Esophagus mucosa (tissue), 1 donor: ENCODE results near the gene SUGCT. TPM values are rescaled to one million over a fixed set of nuclear protein-coding genes. Genes with fewer than 3 reads are reported as not detected.

ENCODE experiments used
- ATAC-seq: fragments of 200-7000 bp; cut with Tn5 transposase; one replicate; pipeline ENCODE4 v1.9.1; 2020
- total RNA-seq: library from RNA; stranded (reverse); gene quantifications from one replicate; pipeline ENCODE4 v1.2.4, GENCODE V29; 2023
- donor health status: DM: yes; HTN: yes; CAD: no.

Gene SUGCT
- total RNA-seq, 1 donor from 2014 or later = 8.2 TPM

GRCh38 chr7:40418448-40418847 is 283.6 kb downstream of the SUGCT start:
- no peak for ATAC-seq

DNA sequence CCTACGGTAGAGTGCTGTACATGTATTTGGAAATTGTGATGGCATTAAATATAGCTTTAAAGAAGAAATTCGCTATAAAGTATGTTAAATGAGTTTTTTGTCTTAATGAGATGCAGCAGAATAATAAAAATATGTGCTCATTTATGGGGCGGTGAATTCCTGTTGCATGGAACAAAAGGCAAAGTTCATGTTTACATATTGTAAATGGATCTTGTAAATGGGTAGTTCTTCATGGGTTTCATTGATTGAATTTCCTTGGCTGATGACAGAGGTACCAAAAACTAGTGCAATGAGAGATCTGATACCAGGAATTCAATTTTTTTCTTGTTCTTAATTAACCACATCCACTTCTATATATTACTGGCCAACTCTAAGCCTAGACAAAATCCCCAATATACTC is 284.2 kb downstream of the SUGCT start:
- no peak for ATAC-seq

- no peak for ATAC-seq
Observed at GRCh38 chr7:40419806-40420205, 285.0 kb downstream of the SUGCT start.

DNA sequence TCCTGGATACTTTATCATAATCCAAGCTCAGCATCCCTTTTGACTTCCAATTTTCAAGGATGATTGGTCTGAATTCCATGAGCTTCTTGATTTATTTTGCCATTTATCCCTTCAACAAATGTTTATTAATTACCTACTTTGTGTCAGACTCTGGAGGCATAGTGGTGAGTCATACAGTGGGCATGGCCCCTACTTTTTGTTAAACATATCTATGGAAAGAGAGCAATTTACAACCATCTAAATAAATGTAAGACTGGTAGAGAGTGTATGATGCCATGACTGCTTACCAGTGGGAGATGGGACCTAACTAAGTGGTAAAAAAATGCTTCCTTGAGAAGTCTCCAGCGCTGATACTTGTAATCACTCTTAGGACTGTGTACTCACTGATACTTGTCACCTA is 286.6 kb downstream of the SUGCT start:
- ATAC-seq = no peak

GRCh38 chr7:40425696-40426095 is 290.9 kb downstream of the SUGCT start:
- ATAC-seq = no peak

- ATAC-seq = no peak
Observed at GRCh38 chr7:40428421-40428820, 293.6 kb downstream of the SUGCT start.

- no peak for ATAC-seq
Observed at GRCh38 chr7:40429826-40430225, 295.0 kb downstream of the SUGCT start.

DNA sequence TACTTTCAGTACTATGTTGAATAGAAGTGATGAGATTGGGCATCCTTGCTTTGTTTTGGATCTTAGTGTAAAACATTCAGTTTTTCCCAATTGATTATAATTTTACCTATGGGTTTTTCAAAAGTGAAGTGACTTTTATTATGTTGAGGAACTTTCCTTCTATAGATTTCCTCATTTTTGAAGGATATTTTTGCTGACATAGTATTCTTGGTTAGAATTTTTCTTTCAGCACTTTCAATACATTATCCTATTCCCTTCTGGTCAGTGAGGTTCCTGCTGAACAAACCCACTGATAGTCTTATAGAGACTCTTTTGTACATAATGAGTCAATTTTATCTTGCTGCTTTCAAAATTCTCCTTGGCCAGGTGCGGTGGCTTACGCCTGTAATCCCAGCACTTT is 297.2 kb downstream of the SUGCT start:
- no peak for ATAC-seq

- ATAC-seq = no peak
Observed at GRCh38 chr7:40436710-40437109, 301.9 kb downstream of the SUGCT start.

DNA sequence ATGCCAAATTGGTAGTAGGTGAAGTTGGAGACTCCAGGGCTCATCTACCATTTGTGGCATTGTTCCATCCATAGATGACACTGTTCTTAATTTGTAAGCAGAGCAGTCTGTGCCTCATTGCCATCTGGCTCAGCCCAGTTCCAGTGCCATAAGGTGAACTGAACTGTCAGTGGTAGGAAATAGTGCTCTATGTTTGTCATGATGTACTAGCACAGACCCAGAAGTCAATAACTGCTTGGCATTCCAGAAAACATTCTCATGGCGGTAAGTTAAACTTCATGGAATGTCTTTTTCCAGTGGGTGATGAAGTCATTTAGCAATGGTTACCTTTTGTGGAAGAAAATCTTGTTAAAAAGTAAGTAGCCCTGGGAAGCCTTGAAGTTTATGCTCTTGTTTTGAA is 302.7 kb downstream of the SUGCT start:
- ATAC-seq = no peak

DNA sequence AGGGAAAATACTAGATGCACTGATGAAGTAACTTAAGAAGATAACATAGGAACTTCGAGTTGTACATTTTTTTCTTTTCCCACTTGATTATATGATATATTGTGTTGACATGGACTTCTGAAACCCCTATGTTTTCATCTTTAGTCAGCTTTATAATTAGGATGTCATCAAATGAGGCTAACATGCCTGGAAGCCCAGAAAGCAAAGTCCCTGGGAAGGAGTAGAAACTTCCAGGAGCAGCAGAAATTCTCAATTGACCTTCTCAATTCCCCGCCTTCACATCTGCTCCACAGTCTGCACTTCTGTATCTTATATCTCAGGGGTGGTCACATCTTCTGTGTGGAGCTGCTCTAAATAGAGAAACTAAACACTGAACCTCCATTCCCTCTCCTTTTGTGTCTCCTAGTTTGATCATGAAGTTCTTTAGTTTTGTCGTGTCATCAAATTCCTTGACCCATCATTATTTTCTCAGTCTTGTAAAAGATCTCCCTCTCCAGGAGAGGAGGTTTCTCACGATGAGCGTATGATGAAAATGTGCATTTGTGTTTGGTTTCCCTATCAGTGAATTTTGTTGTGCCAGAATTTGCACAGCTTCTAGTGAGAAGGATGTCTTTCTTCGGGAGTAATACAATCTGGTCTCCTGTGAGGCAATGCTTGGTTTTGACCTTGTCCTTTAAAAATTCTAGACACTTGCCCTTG is 303.3 kb downstream of the SUGCT start:
- ATAC-seq = no peak

GRCh38 chr7:40439686-40440085 is 304.9 kb downstream of the SUGCT start:
- ATAC-seq = no peak

- ATAC-seq = no peak
Observed at GRCh38 chr7:40447345-40447744, 312.5 kb downstream of the SUGCT start.

GRCh38 chr7:40455485-40455884 is 320.7 kb downstream of the SUGCT start:
- ATAC-seq = no peak

GRCh38 chr7:40457776-40458480 is 323.1 kb downstream of the SUGCT start:
- no peak for ATAC-seq

DNA sequence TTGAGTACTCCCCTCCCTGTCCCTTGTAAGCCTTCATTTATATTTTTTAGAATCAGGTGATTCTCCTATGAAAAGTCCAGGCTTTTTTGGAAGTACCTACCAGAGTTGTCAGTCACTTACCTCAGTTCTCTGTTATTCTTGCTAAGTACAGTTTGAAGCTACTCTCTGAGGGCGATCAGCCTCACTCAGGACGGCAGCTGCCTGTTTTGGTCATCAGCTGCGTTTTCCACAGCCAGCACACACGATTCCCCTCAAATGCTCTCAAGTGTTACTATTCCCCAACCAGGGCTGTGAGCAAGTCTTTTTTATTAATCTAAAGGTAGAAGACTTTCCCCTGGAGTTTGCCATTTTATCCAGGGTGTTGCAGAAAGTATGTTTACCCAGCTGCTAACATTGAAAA is 328.6 kb downstream of the SUGCT start:
- no peak for ATAC-seq

GRCh38 chr7:40468891-40469864 is 334.4 kb downstream of the SUGCT start:
- no peak for ATAC-seq

DNA sequence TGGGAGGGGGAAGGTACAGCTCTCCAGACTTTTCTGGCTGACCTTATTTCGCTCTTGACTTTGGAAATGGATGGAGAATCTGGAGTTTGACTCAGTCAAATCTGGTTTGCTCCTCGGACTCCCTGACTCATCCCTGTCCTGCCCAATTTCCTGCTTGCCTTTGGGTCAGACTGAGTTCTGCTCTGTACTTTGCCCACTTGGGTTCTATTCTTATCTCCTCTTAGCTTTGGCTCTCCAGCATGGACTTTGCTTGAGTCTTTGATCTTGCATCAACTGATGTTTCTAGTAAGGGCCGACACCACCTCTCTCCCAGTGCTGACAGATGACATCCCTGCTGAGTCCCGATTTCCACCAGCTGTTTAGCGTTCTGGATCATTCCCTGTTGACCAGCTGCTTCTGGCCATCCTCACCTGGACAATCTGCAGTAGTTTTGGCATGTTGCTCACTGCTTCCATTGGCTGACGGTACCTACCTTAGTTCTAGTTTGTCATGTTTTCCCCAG is 335.3 kb downstream of the SUGCT start:
- ATAC-seq = no peak

GRCh38 chr7:40470817-40471216 is 336.0 kb downstream of the SUGCT start:
- ATAC-seq = no peak

DNA sequence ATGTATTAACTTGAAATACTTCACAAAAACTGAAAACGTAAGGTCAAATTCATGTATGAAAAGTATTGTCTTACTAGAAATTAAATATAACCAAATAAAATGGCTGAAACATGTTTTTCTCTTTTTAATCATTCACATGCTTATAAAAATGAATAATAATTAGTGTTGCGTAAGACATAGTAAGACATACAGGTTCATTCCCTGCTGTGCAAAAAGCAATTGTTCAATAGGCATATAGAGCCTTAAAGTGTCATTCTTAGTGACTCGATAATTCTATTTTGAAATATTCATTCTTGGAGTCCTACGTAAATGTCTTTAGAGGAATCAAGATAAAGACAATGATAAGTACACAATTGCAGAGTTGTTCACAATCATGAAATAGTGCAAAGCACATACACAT is 337.1 kb downstream of the SUGCT start:
- ATAC-seq = no peak

GRCh38 chr7:40474790-40475680 is 340.2 kb downstream of the SUGCT start:
- no peak for ATAC-seq

- ATAC-seq = no peak
Observed at GRCh38 chr7:40475681-40475982, 340.8 kb downstream of the SUGCT start.
